Stimulated activated CD4-positive, alpha-beta T cell treated with anti-CD3 and anti-CD28 coated beads, Interleukin-12 subunit alpha, Interleukin-12 subunit beta, amount 100 ng/mL, for 48 hours (primary cell): Measurements from ENCODE around the gene FAM83D.
"Not testable (repeated sequence)": the region's sequence is repeated elsewhere in the genome, so short reads cannot be mapped to it uniquely, and the experiment has no call there.

Experiments
- DNase-seq, 3 donors: peaks; one replicate each; pipeline ENCODE4 v3.0.0-alpha.2; 2020; ENCODE audit warnings: low read depth in 2 of 3, low spot score in 1 of 3

The FAM83D gene

GRCh38 chr20:38934530-38934929, 8.3 kb downstream of the FAM83D start:
- no peak for DNase-seq

DNA sequence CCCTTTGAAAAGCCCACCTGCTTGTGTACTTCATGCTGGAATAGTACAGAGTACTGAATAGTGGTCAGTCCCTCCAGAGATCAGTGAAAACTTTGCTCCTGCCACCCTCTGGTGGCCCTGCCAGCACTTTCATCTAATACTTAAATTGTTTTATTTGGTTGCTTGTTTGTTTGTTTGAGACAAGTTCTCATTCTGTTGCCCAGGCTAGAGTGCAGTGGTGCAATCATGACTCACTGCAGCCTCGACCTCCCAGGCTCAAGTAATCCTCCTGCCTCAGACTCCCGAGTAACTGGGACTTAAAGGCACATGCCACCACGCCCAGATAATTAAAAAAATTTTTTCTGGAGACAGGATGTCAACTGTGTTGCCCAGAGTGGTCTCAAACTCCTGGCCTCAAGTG, 9.1 kb downstream of the FAM83D start:
- no peak for DNase-seq

DNA sequence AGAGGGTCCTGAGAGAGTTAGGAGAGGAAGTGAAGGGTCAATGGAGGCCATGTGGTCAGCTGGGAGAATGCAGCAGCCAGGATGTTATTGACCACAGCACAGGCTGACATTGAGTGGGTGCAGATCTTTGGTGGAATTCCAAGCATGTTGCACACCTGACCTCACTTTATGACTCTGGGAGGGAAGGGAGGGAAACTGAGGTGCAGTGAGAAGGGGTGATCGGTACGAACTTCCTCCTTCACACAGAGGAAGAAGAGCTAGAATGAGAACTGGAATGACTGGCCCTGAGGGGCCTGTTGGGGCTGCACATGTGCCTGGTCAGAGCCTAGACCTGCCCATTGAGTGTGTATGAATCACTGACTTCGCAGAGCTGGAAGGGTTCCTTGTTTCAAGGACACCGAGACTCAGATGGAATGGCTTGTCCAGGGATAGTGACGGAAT, 9.8 kb downstream of the FAM83D start:
- no peak for DNase-seq

DNA sequence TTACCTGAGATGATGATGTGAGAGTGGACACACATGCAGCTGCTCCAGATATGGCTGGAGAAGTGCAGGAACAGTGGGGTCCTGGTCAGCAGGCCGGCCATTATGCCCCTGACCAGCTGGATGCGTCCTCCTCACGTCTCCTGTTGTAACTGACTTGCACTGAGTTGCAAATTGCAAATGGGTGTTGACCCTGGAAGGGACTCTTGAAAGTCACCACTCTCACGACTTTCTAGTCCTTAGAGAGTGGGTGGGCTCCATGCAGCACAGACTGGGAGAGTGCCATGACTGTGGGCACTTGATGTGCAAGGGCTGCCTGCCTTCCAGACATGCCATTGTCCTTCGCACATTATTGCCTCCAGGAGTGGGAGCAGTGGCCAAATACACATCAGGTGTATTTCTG, 10.8 kb downstream of the FAM83D start:
- DNase-seq, result no peak

DNA sequence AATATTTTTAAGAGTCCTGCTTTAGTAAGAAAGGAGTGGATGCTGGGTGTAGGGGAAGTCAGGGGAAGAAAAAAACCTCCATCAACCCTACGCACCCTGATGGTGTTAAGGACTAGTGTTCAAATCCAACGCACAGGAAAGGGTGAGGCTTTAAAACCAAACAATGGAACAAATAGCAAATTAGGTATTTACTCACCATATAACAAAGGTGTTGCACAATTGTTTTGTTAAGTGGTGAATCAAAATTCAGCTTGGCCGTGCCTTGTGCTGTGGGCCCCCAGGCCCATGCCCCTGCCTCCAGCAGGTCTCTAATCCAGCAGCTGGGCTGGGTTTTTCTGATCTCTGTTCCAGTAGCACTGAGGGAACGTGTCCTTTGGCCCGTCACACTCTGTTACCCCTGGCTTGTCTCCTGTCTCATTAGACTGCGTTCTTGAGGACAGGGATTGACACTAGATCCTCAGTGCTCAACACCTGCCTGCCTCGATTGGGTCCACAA, 11.8 kb downstream of the FAM83D start:
- no peak for DNase-seq

- DNase-seq, result no peak
These were observed 13.5 kb downstream of the FAM83D start for GRCh38 chr20:38939686-38940085.

DNA sequence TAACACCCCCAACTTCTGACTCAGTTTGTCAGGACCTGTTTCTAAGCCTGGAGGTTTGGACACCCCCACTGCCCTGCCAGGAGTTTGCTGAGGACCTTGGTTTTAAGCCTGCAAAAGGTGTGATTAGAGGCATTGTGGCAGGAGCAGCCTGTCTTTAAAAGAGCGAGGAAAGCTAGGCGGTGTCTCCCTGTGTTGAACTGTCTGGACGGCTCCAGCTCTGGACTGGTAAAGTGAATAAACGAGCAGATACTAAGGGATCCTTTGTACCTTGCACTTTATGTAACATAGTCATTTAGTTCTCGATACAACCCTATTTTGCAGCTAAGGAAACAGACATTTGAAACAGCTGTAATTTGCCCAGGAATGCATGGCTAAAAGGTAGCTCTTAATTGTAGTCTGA, 14.4 kb downstream of the FAM83D start:
- no peak for DNase-seq

GRCh38 chr20:38941726-38942389, 15.6 kb downstream of the FAM83D start:
- no peak for DNase-seq

- no peak for DNase-seq
These were observed 18.8 kb downstream of the FAM83D start for GRCh38 chr20:38945012-38945411.

GRCh38 chr20:38946836-38947235, 20.6 kb downstream of the FAM83D start:
- no peak for DNase-seq

DNA sequence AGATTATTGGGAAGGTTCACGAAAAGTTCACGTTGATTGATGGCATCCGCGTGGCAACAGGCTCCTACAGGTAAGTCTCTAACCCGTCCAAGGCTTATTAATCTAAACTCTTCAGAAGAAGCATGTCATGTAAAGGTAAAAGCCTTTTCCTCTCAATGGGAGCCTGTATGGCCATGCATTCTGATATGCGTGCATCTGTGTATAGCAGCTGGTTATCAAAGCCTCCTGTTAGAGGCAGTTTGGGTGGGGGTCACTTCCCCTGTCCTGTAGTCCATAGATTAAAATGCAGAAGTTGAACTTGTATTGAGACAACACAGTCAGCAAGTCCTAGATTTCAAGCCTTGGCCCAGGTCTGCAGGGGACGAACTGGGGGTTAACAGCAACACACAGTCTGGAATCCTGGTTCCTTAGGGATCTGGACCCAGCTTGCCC, 21.7 kb downstream of the FAM83D start:
- DNase-seq, result no peak

DNA sequence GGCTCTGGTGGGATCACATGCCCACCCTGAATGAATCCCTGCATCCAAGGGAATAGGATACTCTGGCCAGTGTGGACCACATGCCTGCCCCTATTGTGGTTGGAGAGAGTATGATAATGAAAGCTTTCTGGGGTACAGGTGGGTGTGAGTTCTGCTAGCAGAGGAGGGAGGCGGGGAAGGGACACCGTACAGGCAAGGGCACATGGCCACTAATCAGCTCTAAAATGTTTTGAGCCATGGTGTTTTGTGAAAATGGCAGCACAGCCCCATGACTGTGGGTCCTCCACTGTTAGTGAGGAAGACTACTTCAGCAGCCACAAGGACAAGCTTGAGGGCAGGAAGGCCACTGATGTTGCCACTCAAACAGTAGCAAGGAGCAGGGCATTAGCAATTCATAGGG, 24.0 kb downstream of the FAM83D start:
- DNase-seq, result no peak

DNA sequence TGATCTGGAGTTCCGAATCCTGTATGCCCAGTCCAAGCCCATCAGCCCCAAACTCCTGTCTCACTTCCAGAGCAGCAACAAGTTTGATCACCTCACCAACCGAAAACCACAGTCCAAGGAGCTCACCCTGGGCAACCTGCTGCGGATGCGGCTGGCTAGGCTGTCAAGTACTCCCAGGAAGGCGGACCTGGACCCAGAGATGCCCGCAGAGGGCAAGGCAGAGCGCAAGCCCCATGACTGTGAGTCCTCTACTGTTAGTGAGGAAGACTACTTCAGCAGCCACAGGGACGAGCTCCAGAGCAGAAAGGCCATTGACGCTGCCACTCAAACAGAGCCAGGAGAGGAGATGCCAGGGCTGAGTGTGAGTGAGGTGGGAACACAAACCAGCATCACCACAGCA, 25.4 kb downstream of the FAM83D start:
- DNase-seq, result no peak

GRCh38 chr20:38952153-38952552, 25.9 kb downstream of the FAM83D start:
- DNase-seq, result no peak

DNA sequence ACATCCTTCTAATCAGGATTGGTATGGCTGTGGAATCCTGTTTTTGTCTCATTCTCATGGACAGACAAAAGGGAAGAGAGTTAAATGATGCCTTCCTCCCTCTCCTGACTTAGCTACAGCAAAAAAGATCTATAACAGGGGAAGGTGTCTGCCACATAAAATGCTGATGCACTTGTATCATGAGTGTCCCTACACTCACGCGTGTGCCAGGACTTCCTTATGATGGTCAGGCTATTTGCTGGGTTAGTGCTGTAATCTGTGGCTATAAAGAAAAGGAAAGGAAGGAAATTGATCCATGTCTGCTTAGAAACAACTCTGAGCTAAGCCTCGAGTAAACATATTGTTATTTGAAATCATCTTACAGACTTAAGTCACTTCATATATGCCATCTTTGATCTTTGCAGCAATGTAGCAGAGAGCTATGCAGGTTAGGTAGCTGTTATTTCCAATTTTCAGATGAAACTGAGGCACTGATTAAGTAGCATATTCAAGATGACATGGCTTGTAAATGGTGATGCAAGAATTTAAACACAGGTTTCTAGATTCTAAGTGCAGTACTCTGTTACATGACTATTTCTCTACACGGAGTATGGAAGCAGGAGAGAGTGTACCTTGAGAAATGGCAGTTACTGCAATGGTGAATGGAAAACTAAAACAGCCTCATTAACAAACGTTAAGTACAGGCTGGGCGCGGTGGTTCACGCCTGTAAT, 27.6 kb downstream of the FAM83D start:
- no peak for DNase-seq

GRCh38 chr20:38957235-38957876, 31.1 kb downstream of the FAM83D start:
- no peak for DNase-seq

- DNase-seq, result no peak
These were observed 31.8 kb downstream of the FAM83D start for GRCh38 chr20:38957915-38958485.

- DNase-seq, result not testable (repeated sequence)
These were observed 34.0 kb downstream of the FAM83D start for GRCh38 chr20:38960187-38960687.

- peak; percentile 7 to 20 (median 7) for DNase-seq
These were observed 35.4 kb downstream of the FAM83D start for GRCh38 chr20:38961530-38962043.

DNA sequence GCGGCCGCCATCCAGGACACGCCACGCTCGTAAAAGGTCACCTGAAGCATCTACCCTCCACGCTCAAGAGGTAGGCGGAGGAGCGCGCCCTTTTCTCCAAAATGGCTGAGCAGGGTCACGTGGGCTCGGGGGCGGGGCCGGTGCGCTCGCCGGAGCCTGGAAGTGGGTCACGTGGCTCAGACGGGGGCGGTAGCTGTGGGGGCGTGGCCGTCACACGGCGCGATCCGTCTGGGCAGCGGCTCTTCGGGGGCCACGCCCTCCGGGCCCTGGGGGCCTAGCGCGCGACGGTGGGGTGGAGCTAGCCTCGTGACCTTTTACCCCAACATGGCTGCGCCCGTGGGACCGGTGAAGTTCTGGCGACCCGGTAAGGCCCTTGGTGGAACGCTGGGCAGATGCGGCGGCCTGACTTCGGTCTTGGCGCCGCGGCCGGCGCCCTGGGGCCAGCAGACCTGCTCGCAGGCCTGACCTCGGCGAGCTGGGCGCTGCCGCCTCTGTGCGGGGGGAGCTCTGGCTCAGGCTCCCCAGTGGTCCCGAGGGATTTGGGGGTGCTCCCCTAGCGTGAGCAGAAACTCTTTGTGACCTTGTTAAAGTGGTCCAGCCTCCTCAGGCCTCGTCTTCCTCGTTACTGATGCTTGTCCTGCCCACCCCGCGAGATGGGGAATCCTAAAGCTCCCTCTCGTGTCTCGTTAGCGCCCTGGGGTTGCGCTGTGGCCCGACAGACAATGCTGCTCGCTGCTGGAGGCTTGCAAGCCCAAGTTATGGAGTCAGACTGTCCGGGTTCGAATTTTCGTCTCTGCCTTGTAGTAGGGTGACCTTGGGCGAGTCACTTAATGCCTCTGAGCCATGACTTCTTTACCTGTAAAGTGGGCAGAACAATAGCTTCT, 36.1 kb downstream of the FAM83D start, which contains the start of gene DHX35:
Gene DHX35 (plus strand): TSS at position 301 of the 884 bp plus-strand sequence. CDS start 24 bp downstream, at position 325.
- DNase-seq, result peak; percentile 96 to 99 (median 97)
